NCI-H1092 (cell line): ENCODE data around the gene POLDIP3.
A peak's percentile ranks its signal among the peaks of the same experiment; 100 is the strongest.
"Not testable (repeated sequence)": the region's sequence is repeated elsewhere in the genome, so short reads cannot be mapped to it uniquely, and the experiment has no call there.

ENCODE experiments used
- DNase-seq: peaks from one replicate; lab custom pipeline; 2025; lab: John Stamatoyannopoulos, UW

The POLDIP3 gene

GRCh38 chr22:42617155-42617983 lies 2.7 kb upstream of the POLDIP3 start:
- no peak for DNase-seq

- not testable (repeated sequence) for DNase-seq
Measured at GRCh38 chr22:42615860-42616175, 1.1 kb upstream of the POLDIP3 start.

- DNase-seq = peak; percentile 95
Measured at GRCh38 chr22:42615092-42615859, 593 bp upstream of the POLDIP3 start.

GRCh38 chr22:42613872-42614301 lies 796 bp downstream of the POLDIP3 start:
- no peak for DNase-seq

- DNase-seq = no peak
Measured at GRCh38 chr22:42612336-42612735, 2.3 kb downstream of the POLDIP3 start.

GRCh38 chr22:42611051-42611450 lies 3.6 kb downstream of the POLDIP3 start:
- no peak for DNase-seq

- DNase-seq = no peak
Measured at GRCh38 chr22:42610186-42610585, 4.5 kb downstream of the POLDIP3 start.

- no peak for DNase-seq
Measured at GRCh38 chr22:42608823-42609361, 5.8 kb downstream of the POLDIP3 start.

- DNase-seq = no peak
Measured at GRCh38 chr22:42608136-42608822, 6.4 kb downstream of the POLDIP3 start.

GRCh38 chr22:42607641-42608040 lies 7.0 kb downstream of the POLDIP3 start:
- DNase-seq = not testable (repeated sequence)

- DNase-seq = no peak
Measured at GRCh38 chr22:42604403-42604802, 10.3 kb downstream of the POLDIP3 start.

- DNase-seq = no peak
Measured at GRCh38 chr22:42603427-42603826, 11.3 kb downstream of the POLDIP3 start.

- no peak for DNase-seq
Measured at GRCh38 chr22:42602470-42602869, 12.2 kb downstream of the POLDIP3 start.

- no peak for DNase-seq
Measured at GRCh38 chr22:42601879-42602465, 12.7 kb downstream of the POLDIP3 start.

- no peak for DNase-seq
Measured at GRCh38 chr22:42596863-42597530, 17.7 kb downstream of the POLDIP3 start.

GRCh38 chr22:42596336-42596735 lies 18.3 kb downstream of the POLDIP3 start:
- DNase-seq = no peak

GRCh38 chr22:42595434-42595833 lies 19.2 kb downstream of the POLDIP3 start:
- no peak for DNase-seq

- DNase-seq = no peak
Measured at GRCh38 chr22:42591987-42592386, 22.7 kb downstream of the POLDIP3 start.

GRCh38 chr22:42587588-42588175 lies 27.0 kb downstream of the POLDIP3 start:
- no peak for DNase-seq

GRCh38 chr22:42586381-42586780 lies 28.3 kb downstream of the POLDIP3 start:
- DNase-seq = no peak

GRCh38 chr22:42585096-42585495 lies 29.6 kb downstream of the POLDIP3 start:
- DNase-seq = no peak
